ENCODE data around the gene NAAA. TPM values are rescaled to one million over a fixed set of nuclear protein-coding genes. Genes with fewer than 3 reads are reported as not detected.
A peak's percentile ranks its signal among the peaks of the same experiment; 100 is the strongest.
"Not testable (repeated sequence)": the region's sequence is repeated elsewhere in the genome, so short reads cannot be mapped to it uniquely, and the experiment has no call there.

Gene NAAA
- total RNA-seq, 1 experiment from 2014 or later: 0.16 TPM

- in situ Hi-C loops (cut with HindIII; ENCODE audit: low pct_unique_long_range_greater_than_20kb, low sequenced_read_pairs); DNase-seq (ENCODE audit: low read depth, low spot score): not testable (repeated sequence)
These were observed 15.9 kb downstream of the NAAA start for GRCh38 chr4:75924916-75925315.

DNA sequence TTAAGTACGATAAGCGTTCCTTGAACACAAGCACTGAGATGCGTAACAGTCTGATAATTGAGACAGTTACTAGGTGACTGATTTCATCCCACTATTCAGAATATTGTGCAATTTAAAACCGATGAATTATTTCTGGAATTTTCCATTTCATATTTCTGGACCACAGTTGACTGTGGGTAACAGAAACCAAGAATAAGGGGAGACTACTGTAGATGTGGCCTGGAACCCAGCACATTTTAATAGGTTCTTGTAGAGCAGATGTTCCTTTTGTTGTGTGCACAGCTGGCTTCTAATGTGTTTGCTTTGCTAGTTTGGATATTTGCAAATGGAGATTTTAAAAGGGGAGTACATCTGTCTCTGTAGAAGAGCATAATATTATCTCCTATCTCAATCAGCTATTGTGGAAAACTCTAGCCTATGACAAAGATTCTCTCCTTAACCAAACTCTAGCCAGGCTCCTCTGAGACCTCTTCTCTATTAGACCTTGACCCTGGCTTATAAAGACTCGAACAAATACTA lies 16.4 kb downstream of the NAAA start:
- in situ Hi-C loops (cut with HindIII; ENCODE audit: low pct_unique_long_range_greater_than_20kb, low sequenced_read_pairs): no loop called here
- DNase-seq (ENCODE audit: low read depth, low spot score): no peak

DNA sequence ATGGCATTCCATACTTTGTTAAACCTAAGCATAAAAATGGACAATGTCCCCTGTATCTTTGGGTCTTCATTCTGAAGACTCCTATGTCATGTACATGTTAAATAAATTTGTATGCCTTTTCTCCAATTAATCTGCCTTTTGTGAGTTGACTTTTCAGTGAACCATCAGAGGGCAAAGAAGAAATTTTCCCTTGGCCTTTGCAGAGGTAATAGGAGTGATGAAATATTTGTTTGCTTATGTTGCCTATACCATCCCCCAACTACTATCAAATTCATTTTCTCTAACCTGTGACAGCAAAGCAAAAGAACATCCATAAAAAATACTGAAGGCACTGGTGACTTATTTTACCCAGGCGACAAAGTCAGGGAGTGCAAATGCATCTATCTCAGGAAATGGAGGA lies 18.2 kb downstream of the NAAA start:
- DNase-seq (ENCODE audit: low read depth, low spot score): no peak
- in situ Hi-C loops (cut with HindIII; ENCODE audit: low pct_unique_long_range_greater_than_20kb, low sequenced_read_pairs): no loop called here

DNA sequence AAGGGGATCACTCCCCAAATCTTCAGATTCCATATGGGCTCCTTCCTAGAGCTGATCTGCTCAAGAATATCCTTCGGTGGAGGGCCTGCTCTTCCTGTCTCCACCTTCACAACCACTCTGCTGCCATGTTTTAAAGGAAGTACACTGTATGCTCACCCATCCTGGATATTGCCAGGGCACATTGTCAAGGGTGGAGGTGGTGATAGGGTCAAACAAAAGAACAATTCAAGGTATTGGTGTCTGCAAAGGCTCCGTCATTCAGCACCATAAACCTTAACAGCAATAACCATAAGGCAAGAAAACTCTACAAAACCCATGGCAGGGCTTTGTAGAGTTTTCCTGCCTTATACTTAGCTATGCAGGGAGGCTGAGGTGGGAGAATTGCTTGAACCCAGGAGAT lies 18.9 kb downstream of the NAAA start:
- no peak for DNase-seq (ENCODE audit: low read depth, low spot score)
- in situ Hi-C loops (cut with HindIII; ENCODE audit: low pct_unique_long_range_greater_than_20kb, low sequenced_read_pairs): no loop called here

- DNase-seq (ENCODE audit: low read depth, low spot score): no peak
- in situ Hi-C loops (cut with HindIII; ENCODE audit: low pct_unique_long_range_greater_than_20kb, low sequenced_read_pairs): no loop called here
These were observed 20.5 kb downstream of the NAAA start for GRCh38 chr4:75920327-75920726.

GRCh38 chr4:75919920-75920319 lies 20.9 kb downstream of the NAAA start:
- in situ Hi-C loops (cut with HindIII; ENCODE audit: low pct_unique_long_range_greater_than_20kb, low sequenced_read_pairs): no loop called here
- DNase-seq (ENCODE audit: low read depth, low spot score): no peak

- in situ Hi-C loops (cut with HindIII; ENCODE audit: low pct_unique_long_range_greater_than_20kb, low sequenced_read_pairs): no loop called here
- peak; percentile 42 for DNase-seq (ENCODE audit: low read depth, low spot score)
These were observed 24.6 kb downstream of the NAAA start for GRCh38 chr4:75916091-75916661.

DNA sequence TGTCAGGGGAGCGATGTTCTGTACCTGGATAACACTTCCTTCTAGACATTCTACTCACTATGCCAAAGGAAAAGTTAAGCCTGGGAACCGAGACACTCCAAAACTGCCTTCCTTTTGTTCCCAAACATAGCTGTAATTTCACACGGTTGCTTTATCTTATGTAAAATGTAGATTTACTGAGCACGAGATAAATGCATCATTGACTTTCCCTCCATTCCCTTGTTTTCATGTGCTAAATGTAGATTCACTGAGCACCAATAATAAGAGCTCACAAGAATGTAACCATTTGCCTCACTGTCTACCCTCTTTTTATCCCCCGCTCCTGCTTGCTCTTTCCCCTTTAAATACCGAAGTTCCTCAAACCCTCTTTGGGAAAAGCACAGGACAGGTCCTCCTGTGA lies 27.8 kb downstream of the NAAA start:
- DNase-seq (ENCODE audit: low read depth, low spot score): no peak
- in situ Hi-C loops (cut with HindIII; ENCODE audit: low pct_unique_long_range_greater_than_20kb, low sequenced_read_pairs): no loop called here

DNA sequence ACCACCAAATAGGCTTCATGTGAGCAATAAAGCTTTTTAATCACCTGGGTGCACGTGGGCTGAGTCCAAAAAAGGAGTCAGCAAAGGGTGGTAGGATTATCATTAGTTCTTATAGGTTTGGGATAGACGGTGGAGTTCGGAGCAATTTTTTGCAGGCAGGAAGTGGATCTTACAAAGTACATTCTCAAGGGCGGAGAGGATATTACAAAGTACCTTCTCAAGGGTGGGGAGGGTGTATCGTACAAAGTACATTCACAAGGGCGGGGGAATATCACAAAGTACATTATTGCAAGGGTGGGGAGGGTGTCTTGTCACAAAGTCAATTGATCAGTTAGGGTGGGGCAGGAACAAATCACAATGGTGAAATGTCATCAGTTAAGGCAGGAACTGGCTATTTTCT lies 30.0 kb downstream of the NAAA start:
- in situ Hi-C loops (cut with HindIII; ENCODE audit: low pct_unique_long_range_greater_than_20kb, low sequenced_read_pairs); DNase-seq (ENCODE audit: low read depth, low spot score): not testable (repeated sequence)

GRCh38 chr4:75909405-75909804 lies 31.4 kb downstream of the NAAA start:
- in situ Hi-C loops (cut with HindIII; ENCODE audit: low pct_unique_long_range_greater_than_20kb, low sequenced_read_pairs): no loop called here
- no peak for DNase-seq (ENCODE audit: low read depth, low spot score)

DNA sequence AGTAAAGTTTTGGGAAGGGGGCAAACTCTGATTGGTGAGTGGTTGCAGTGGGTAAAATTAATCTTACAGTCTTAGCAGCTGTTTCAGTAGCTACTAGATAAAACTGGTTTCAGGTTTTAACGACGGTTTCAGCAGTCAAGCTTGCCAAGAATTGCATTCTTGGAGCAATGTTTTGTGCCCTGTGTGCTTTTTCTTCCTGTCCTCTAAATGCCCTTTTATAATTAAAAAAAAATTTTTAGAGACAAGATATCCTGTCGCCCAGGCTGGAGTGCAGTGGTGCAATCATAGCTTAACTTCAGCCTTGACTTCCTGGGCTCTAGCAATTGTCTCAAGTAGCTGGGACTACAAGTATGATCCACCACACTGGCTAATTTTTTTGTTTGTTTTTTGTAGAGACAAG lies 32.3 kb downstream of the NAAA start:
- in situ Hi-C loops (cut with HindIII; ENCODE audit: low pct_unique_long_range_greater_than_20kb, low sequenced_read_pairs): no loop called here
- DNase-seq (ENCODE audit: low read depth, low spot score): no peak

GRCh38 chr4:75907966-75908365 lies 32.8 kb downstream of the NAAA start:
- in situ Hi-C loops (cut with HindIII; ENCODE audit: low pct_unique_long_range_greater_than_20kb, low sequenced_read_pairs): no loop called here
- no peak for DNase-seq (ENCODE audit: low read depth, low spot score)

DNA sequence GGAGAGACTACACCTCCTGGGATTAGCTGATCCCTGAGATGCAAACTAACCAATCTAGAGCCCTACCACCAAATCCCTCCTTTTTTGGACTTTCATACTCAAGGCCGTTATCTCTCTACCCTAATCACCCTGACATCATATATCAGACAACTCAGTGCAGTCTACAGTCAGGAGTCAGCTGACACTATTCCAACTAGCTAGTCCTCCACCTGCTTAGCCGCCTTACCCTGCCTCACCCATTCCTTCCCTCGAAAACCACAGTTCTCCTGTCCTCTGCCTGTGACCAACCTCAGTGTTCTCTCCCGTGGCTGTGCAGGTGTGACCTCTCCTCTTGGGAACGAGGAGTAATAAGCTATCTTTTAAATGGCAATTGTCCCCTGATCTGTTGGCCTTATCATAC lies 36.7 kb downstream of the NAAA start:
- no peak for DNase-seq (ENCODE audit: low read depth, low spot score)
- in situ Hi-C loops (cut with HindIII; ENCODE audit: low pct_unique_long_range_greater_than_20kb, low sequenced_read_pairs): no loop called here

GRCh38 chr4:75902352-75902751 lies 38.5 kb downstream of the NAAA start, which contains the start of gene PPEF2:
Gene PPEF2, minus strand, starts transcription at chr4:75902452. Its CDS starts 6,127 bp downstream, at chr4:75896325.
- in situ Hi-C loops (cut with HindIII; ENCODE audit: low pct_unique_long_range_greater_than_20kb, low sequenced_read_pairs): no loop called here
- no peak for DNase-seq (ENCODE audit: low read depth, low spot score)

DNA sequence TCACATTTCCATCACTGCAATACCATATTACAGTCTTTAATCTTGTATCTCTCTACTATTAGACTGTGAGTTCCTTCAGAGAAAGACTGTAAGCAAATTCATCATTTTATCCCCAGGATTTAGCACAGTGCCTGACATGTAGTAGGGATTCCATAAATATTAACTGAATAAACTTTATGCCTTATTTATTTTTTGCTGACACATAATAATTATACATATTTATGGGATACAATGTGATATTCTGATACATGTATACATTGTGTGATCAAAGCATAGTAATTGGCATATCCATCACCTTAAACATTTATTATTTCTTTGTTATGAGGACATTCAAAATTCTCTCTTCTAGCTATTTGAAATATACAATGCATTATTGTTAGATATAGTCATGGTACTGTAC lies 42.3 kb downstream of the NAAA start:
- no peak for DNase-seq (ENCODE audit: low read depth, low spot score)
- in situ Hi-C loops (cut with HindIII; ENCODE audit: low pct_unique_long_range_greater_than_20kb, low sequenced_read_pairs): no loop called here

DNA sequence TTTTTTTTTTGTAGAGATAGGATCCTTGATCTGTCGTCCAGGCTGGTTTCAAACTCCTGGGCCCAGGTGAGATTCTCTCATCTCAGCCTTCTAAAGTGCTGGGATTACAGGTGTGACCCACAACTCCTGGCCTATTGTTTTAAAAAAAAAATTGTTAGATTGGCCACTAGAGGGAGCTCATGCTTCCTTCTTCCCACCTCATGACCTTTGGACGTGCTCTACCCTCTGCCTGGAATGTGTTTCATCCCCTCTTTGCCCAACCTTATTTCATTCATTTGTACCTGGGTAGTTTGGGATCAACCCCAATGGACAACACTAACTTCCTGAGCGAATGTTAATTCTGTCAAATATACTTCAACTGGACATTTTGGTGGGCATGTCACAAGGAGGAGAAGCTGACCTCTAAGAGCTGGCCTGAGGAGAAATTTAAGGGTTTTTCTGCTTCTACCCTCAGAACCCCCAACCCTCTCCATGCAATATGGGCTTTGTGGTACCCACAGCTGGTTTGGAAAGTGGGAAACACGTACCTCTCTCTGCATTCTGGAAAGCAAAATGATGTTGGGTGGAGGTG lies 45.0 kb downstream of the NAAA start:
- peak; percentile 54 for DNase-seq (ENCODE audit: low read depth, low spot score)
- in situ Hi-C loops (cut with HindIII; ENCODE audit: low pct_unique_long_range_greater_than_20kb, low sequenced_read_pairs): no loop called here

DNA sequence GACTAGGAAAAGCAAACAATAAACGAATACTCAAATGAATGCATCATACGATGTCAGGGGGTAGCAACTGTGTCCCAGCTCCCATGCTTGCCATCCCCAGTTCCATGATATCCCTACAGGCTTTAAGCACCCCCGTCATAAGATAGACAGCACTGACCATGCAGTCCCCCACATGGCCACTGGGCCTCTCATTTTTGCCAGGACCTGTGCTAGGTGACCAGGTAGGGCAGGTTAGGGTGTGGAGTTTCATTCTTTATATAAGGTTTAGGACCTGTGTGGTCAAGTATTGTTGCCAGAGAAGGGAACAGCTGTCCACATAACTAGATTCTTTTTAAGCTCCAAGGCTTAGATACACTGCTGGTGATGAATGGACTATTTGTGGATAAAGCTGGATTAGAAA lies 48.3 kb downstream of the NAAA start:
- in situ Hi-C loops (cut with HindIII; ENCODE audit: low pct_unique_long_range_greater_than_20kb, low sequenced_read_pairs): no loop called here
- DNase-seq (ENCODE audit: low read depth, low spot score): peak; percentile 27

- no peak for DNase-seq (ENCODE audit: low read depth, low spot score)
- in situ Hi-C loops (cut with HindIII; ENCODE audit: low pct_unique_long_range_greater_than_20kb, low sequenced_read_pairs): no loop called here
These were observed 49.2 kb downstream of the NAAA start for GRCh38 chr4:75891611-75892010.

DNA sequence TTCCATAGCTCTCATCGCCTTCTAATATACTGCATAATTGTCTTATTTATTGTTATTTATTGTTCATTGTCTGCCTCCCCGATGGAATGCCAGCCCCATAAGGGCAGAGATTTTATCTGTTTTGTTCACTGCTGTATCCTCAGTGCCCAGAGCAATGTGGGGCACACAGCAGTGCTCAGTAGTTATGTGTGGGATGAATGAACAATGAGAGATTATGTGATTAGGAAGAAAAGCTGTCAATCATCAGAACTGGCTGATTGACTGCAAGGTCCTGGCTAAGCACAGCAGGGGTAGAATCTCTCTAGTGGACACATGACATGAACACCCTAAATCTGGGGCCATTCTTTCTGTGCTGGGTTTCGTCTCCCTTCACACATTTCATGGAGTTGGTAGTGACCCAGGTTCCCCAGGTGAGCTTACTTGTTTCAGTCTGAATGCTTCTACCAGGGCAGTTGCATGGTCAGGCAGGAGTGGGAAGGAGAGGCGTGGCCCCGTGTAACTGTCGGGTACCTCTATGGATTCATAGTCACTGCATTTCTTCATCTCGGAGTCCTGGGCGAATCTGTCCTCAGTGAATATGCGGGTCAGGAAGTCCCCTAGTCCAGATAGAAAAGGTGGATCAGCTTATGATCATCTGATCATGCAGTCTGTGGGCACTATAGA lies 51.1 kb downstream of the NAAA start:
- DNase-seq (ENCODE audit: low read depth, low spot score): peak; percentile 34
- in situ Hi-C loops (cut with HindIII; ENCODE audit: low pct_unique_long_range_greater_than_20kb, low sequenced_read_pairs): no loop called here

All from SK-MEL-5 (cell line).